ENCODE data around the gene NELL1.

- TF ChIP-seq CTCF (IDR thresholded peaks at IDR 0.05): no peak
- no peak for TF ChIP-seq EZH2 (IDR thresholded peaks at IDR 0.05)
These were observed 946.6 kb downstream of the NELL1 start for GRCh38 chr11:21615955-21616371.

Data from neural progenitor cell (in vitro differentiated cells).